Measurements from ENCODE around the gene LAMTOR1. TPM values are rescaled to one million over a fixed set of nuclear protein-coding genes. Genes with fewer than 3 reads are reported as not detected.
A peak's percentile ranks its signal among the peaks of the same experiment; 100 is the strongest.

The LAMTOR1 gene
- total RNA-seq, 6 experiments from 2014 or later, result 30.3 to 92.2 (median 38.7) TPM

GRCh38 chr11:72069200-72069599 is 33.9 kb downstream of the LAMTOR1 start:
- H3K4me1 ChIP-seq, result peaks cover 0 to 28% (median 6%) of the 10 kb centered on the region in 4 donors
- TF ChIP-seq POLR2A (IDR thresholded peaks at IDR 0.05) (no peak), CTCF (IDR thresholded peaks at IDR 0.05) (no peak)
- H3K36me3 ChIP-seq, result no peaks in the 10 kb centered on the region
- no peaks in the 10 kb centered on the region for H3K27me3 ChIP-seq
- ATAC-seq (peak in 2 of 4 donors; percentile 14 to 25), DNase-seq (no peak)
- H3K4me3 ChIP-seq, result no peak overlapping the region
- no peaks in the 10 kb centered on the region for H3K9me3 ChIP-seq
- H3K27ac ChIP-seq, result peak overlapping the region in 2 of 3 donors; percentile 63 to 78
- intact Hi-C loops (cut with DNase I), result no loop called here

- no peak for TF ChIP-seq POLR2A (IDR thresholded peaks at IDR 0.05)
- no peaks in the 10 kb centered on the region for H3K36me3 ChIP-seq
- no peak for DNase-seq
- H3K4me1 ChIP-seq, result peaks cover 0 to 28% (median 6%) of the 10 kb centered on the region in 4 donors
- H3K4me3 ChIP-seq, result no peak overlapping the region
- no peak for ATAC-seq
- no peak overlapping the region for H3K27ac ChIP-seq
- intact Hi-C loops (cut with DNase I), result no loop called here
- H3K27me3 ChIP-seq, result no peaks in the 10 kb centered on the region
- no peaks in the 10 kb centered on the region for H3K9me3 ChIP-seq
Measured at GRCh38 chr11:72067676-72068075, 35.4 kb downstream of the LAMTOR1 start.

GRCh38 chr11:72067266-72067665 is 35.8 kb downstream of the LAMTOR1 start:
- intact Hi-C loops (cut with DNase I), result no loop called here
- TF ChIP-seq CTCF (IDR thresholded peaks at IDR 0.05) (no peak), POLR2A (IDR thresholded peaks at IDR 0.05) (no peak)
- Histone ChIP-seq H3K4me3 (no peak overlapping the region), H3K27ac (no peak overlapping the region), H3K36me3 (no peaks in the 10 kb centered on the region), H3K4me1 (peaks cover 0 to 28% (median 6%) of the 10 kb centered on the region in 4 donors), H3K9me3 (no peaks in the 10 kb centered on the region), H3K27me3 (no peaks in the 10 kb centered on the region)
- no peak for ATAC-seq
- DNase-seq, result no peak

- Histone ChIP-seq H3K36me3 (no peaks in the 10 kb centered on the region), H3K27ac (no peak overlapping the region), H3K4me3 (no peak overlapping the region), H3K9me3 (no peaks in the 10 kb centered on the region), H3K27me3 (no peaks in the 10 kb centered on the region), H3K4me1 (peaks cover 0 to 28% (median 6%) of the 10 kb centered on the region in 4 donors)
- DNase-seq (no peak), ATAC-seq (no peak)
- intact Hi-C loops (cut with DNase I), result no loop called here
- TF ChIP-seq POLR2A (IDR thresholded peaks at IDR 0.05), result no peak
- no peak for TF ChIP-seq CTCF (IDR thresholded peaks at IDR 0.05)
Measured at GRCh38 chr11:72066855-72067254, 36.2 kb downstream of the LAMTOR1 start.

- Histone ChIP-seq H3K4me1 (peaks cover 0 to 3% (median 0%) of the 10 kb centered on the region in 4 donors), H3K4me3 (no peak overlapping the region), H3K36me3 (no peaks in the 10 kb centered on the region), H3K27me3 (no peaks in the 10 kb centered on the region), H3K9me3 (no peaks in the 10 kb centered on the region), H3K27ac (no peak overlapping the region)
- 82% methylated on average over 5 of the region's 5 CpGs for WGBS (ENCODE audit: insufficient coverage, low coverage, low lambda C conversion rate, missing lambda C conversion rate)
- ATAC-seq, result no peak
- TF ChIP-seq POLR2A (IDR thresholded peaks at IDR 0.05) (no peak), CTCF (IDR thresholded peaks at IDR 0.05) (no peak)
- peak in 1 of 3 donors; percentile 19 for DNase-seq
- intact Hi-C loops (cut with DNase I), result no loop called here
Measured at GRCh38 chr11:72061739-72062396, 41.2 kb downstream of the LAMTOR1 start.
